NCI-H2196 (cell line): ENCODE data around the gene ERRFI1.
A peak's percentile ranks its signal among the peaks of the same experiment; 100 is the strongest.

ENCODE experiments used
- DNase-seq: peaks from one replicate; lab custom pipeline; 2025; ENCODE audit not compliant: unreplicated experiment; lab: John Stamatoyannopoulos, UW

Gene ERRFI1

DNA sequence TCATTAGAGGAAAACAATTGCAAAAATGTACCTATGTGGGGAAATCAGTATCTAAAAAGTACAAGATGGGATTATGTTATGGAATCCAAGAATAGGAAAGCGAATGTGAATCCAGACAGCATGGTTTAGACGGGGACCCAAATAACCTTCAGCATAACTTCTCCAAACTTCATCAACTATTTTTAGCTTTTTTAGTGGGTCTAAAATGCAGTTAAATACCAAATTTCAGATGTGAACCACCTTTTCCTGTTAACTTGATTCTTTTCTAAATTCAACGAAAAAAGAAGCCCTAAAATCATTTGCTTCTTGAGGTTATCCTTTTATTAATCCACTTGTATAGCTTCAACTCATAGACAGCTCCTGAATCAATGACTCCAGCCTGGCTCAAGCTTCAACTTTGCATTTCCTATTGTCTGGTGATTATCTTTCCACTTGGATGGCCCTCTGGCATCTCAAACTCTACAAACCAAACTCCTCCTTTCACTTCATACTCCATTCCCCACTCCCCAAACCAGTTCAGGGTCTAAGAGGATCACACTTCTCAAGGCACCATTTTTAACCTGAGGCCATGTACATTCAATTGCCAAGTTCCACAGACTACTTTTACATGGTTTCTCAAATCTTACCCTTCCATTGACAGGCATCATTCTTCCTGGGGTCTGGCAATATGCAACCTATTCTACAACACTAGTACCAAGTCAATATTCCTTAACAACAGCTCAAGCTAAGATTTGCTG lies 7.4 kb downstream of the ERRFI1 start:
- DNase-seq, result no peak

DNA sequence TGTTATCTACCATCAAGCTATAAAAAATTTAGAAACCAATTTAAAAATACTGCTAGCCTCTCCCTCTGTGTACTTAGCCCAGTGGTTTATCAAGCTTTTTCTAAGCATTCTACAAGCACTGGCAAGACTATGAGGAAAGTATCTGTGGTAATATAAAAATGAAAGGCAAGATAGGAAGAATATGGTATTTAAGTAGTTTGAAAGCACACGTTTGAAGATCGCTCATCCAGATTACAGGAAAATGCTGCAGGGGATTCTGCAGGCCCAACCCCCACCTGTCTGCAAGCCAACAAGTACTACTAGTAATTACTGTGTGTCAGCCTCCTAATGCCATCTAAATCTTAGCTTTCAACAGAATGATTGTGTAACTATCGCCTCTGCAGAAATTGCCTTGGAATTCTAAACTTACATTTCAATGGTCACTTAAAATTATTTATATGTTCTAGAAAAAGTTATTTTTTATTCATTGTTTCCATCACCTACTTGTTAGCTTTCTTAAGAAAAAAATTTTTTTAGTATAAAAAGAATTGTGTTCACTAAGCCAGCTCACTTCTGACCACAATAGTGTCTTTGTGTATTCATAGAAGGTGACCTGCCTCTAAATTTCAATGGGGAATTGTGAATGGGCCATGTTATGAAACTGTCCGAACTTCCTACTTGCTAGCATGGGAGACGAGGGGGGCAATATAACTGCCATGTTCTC lies 8.5 kb downstream of the ERRFI1 start:
- DNase-seq, result peak; percentile 50

DNA sequence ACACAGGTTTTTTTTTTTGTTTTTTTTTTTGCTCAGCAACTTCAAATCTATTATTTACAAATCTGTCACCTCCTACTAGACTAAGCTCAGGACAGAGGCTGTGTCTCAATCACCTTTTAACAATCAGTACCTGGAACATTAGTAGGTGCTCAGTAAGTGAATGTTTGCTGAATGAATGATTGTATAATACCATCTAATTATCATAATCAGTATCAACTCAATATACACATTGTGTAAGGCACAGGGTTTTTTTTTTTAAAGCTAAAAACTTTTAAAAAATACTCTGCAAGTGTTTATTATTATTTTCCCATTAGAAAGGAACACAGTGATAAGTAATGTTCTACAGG lies 9.2 kb downstream of the ERRFI1 start:
- no peak for DNase-seq

DNA sequence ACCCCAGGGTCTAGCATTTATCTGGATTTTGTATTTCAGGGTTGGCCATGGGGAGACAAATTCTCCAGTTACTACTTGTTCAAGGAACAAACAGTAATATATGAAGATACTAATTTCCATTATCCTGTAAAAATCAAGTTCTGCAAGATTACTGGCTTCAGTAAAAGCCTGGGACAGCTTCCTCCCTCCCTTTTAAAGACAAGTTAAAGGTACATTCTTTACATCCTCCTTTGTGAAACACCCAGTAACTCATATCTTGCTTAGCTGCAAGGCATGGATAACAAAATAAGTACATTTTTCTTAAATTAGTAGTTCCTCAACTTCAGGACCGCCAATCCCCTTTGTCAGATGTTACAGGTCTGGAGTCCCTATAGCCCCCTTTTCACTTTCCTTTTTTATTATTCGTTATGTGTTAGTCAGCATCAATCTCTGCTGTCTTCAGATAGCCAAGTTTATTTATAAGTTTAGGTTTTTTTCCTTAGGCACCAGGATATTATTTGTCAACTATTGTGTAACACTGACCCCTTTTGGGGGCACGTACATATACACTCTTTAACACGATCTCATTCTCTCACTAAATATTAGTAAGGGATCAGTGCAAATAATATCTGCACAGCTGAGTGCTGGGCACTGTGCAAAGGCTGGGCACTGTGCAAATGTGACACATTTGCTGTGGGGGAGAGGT lies 9.8 kb downstream of the ERRFI1 start:
- DNase-seq, result no peak

DNA sequence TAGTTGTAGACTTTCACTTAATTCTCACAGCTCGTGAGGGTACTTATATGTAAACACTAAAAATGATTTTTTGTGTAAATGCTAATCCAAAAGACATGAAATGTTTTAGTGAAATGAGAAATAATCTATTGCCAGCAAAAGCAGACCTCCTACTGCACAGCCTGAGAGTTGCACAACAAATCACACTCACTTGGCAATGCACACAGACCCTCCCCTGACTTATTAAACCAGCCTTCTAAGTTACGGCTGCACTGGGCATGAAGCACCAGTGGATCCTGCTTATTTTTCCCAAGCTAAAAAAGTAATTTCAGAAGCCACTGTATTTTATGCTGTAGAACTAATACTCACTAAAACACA lies 10.3 kb downstream of the ERRFI1 start:
- no peak for DNase-seq

DNA sequence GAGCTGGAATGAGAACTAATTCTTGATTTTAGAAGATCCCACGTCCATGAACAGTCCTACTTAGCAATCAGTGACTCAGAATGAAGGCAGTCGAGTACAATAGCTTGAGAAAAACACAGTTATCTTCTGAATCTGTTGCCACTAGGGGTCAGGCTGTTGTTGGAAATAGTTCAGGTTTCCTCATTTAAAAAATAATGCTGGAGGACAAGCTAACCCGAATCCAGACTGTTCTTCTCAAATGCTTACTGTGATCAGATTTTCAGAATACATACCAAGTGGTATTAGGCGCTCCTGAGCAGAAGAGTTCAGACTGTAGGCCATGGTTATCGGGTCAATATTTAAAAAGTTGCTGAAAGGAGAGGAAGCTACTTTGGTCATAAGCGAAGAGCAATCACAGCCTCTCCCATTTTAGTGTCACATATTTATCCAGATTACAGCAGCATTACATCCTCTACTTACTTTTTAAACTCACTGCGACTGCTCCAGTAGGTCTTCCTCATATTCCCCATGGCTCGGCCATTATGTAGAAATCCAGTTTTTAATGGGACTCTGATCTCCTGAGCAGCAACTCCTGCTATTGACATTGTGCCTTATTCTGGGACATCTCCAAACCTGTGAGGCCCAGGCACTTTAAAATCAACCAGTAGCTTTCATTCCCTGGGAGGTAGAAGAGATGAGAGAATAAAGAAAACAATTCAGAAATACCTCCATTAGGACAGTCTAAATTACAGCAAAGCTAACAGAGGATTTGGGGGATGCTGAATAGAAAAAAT lies 10.9 kb downstream of the ERRFI1 start:
- peak; percentile 70 for DNase-seq

DNA sequence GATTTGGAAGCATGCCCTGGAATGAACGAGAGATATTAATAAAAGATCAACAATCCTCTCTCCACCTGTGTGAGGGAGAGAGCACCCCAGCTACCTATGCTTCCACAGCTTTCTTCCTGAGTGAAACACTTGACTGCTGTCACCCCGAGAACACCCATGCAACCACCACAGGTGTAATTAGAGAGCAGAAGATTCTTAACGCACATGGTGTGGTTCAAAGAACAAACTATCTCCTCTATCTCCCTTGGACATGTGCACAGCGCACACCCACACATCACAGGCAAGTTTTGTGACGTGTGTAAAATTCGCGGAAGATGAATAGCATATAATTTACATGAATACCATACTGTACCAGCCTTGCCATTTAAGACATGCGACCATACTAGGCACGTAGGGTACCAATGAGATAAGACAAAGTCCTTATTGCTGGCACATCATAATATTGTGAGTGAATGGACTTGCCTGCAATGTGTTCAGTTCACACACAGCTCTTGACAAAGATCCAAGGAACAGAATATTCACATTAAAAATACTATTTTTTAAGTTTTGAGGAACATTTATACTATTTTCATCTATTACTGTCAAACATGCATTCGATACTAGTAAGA lies 11.6 kb downstream of the ERRFI1 start:
- no peak for DNase-seq

DNA sequence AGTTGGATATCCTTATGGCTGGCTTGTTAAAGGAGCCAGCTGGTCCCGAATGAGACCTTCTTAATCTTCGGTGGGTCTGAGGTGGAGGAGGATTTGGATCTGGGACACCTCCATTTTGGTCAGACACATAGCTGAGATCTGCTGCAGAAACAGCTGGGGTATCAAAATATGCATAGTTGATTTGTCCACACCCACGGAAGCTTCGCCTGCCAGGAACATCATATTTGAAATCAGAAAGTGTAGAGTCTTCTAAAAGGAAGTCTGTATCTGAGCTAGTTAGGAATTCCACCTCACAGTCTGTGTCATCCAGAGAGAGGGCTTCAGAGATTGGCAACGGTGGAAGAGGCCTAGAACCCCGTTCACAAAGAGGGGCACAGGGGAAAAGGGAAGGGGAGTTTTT lies 12.3 kb downstream of the ERRFI1 start:
- no peak for DNase-seq

DNA sequence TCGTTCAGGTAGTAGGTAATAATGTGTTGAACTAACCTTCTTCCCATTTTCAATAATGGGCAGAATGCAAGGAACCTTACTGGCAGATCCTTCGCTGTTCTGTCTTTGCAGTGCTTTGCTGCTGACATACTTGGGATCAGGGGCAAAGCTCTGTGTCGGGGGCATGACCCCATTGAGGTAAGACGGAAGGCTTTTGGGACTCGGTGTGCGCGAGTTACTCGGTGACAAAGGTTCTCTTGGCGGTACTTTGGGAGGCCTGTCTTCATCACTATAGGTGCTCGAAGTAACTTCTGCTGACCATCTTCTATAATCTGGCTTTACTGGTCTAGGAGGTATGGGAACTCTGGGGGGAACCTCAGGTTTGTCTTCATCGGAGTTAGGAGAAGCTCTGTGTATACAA lies 12.7 kb downstream of the ERRFI1 start:
- no peak for DNase-seq

DNA sequence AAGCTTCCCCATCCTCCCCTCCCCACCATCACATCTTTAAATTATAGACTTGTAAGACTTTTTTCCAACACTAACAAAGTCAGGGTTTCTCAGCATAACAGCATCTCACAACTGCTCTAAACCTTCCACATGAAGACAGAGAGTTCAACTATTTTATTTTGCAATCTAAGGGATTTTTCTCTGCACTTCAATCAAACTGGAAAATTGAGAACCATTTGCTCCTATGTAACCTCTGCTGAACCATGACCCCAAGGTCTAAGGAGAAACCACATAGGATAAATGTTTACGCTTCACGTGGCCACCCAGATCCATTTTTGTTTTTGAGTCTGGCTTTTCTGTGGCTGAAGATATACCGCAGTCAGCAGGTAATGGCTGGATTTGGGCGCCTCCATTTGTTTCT lies 13.2 kb downstream of the ERRFI1 start:
- no peak for DNase-seq

DNA sequence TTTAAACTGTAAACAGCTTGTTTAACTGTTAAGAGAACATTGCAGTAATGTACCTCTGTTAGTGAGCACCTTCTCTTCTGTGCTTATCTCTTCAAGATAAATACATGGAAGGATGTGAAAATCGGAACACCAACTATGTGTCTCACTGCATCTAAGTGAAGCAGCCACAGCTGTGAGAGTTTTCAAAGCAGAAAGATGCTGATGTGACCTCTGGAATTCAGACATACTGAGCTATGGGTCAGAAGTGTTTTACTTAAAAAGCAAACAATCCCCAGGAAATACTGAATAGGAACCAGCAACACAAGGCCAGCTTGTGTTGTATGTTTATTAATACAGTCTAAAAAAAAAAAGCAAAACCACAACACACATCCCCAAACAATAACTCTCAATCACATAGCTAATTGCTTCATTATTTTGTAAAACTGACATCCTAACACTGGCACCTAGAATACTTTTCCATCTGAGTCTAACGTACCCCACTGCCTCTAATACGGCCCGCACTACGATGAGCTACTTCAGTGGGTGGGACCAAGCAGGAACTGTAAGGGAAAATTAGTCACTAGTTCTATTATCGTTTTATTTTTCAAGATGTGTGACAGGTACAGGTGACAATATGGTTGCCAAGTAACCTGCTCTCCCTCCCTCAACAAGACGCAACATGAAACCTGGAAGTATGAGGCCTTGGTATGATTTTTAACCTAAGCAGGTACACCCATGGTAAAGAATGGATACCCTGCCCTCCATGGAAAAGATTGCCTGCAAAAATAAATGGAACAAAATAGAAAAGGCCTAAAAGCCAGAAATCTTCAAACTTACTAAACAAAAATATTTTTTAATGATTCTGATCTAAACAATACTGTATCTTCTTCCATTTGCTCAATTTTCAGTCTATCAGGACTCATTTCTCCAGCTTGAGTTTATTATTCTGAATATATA lies 13.9 kb downstream of the ERRFI1 start:
- DNase-seq, result no peak

DNA sequence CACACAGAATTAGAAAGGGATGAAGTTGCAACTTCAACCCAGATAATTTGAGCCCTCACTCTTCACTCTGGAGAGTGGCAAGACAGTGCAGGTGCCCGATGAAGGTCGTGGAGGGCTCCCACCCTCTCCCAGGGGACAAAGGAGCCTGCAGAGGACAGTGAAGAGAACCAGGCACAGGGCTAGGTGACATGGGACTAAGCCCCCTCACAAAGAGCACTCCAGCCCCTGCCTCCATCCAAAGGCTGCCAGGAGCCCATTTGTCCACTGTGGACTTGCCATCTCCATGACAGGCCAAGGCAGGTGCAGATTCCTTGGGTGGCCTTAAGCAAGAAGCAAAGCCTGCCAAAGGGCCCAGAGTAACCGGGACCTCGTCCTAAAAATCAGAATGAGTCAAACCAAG lies 15.1 kb downstream of the ERRFI1 start:
- DNase-seq, result no peak

DNA sequence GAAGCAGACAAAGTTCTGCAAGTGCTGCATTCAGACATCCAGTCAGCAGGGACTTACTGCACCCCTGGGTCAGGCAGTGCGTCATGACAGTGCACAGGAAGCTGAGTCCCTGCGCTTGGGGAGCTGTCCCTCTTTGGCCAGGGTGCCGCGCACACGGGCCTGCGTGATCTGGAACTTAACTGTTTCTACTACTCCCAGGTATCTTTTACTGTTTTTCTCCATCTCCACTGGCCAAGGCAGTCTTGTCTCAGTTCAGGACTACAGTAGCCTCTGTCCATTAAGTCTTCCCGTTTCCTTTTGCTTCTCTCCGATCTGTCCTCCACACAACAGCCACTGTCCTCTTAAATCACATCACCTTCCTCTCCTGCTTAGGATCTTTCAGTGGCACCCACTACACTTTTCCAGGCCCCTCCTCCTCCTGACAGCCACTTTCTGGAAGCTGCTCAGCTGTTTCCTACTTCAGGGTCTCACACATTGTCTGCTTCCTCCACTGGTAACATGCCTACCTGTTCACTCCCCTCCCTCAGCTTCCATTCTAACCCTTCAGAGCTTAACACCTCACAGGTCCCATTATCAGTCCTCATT lies 15.9 kb downstream of the ERRFI1 start:
- no peak for DNase-seq

DNA sequence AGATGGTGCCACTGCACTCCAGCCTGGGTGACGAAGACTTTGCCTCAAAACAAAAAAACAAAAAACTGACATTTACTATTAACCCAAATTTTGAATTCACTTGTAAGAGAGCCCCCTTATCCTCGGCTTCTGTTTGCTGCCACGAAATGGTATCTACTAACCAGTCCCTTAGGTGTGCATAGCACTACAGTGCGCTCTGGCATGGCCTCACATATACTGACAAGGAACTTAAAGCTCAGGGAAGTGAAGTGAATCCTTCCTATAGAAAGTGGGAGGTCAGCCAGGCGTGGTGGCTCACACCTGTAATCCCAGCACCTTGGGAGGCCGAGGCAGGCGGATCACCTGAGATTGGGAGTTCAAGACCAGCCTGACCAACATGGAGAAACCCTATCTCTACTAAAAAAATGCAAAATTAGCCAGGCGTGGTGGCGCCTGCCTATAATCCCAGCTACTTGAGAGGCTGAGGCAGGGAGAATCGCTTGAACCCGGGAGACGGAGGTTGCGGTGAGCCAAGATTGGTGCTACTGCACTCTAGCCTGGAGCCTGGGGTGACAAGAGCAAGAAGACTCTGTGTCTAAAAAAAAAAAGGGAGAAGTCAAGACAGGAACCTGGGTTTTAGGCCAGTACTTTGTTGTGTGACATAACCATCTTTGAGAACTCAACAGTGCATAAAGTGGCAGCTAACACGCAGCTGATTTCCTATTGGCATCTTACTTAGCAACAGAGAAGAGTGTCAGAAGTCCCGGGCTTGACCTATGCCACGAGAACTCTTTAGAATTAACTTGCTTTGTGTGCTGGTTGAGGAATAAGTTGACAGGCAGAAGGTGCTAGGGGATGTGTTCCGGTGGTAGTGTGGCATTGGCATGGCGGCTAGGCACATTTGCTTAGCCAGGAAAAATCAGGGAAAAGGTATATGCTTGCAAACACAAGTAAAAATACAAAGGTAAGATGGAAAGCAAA lies 16.8 kb downstream of the ERRFI1 start:
- DNase-seq, result no peak

DNA sequence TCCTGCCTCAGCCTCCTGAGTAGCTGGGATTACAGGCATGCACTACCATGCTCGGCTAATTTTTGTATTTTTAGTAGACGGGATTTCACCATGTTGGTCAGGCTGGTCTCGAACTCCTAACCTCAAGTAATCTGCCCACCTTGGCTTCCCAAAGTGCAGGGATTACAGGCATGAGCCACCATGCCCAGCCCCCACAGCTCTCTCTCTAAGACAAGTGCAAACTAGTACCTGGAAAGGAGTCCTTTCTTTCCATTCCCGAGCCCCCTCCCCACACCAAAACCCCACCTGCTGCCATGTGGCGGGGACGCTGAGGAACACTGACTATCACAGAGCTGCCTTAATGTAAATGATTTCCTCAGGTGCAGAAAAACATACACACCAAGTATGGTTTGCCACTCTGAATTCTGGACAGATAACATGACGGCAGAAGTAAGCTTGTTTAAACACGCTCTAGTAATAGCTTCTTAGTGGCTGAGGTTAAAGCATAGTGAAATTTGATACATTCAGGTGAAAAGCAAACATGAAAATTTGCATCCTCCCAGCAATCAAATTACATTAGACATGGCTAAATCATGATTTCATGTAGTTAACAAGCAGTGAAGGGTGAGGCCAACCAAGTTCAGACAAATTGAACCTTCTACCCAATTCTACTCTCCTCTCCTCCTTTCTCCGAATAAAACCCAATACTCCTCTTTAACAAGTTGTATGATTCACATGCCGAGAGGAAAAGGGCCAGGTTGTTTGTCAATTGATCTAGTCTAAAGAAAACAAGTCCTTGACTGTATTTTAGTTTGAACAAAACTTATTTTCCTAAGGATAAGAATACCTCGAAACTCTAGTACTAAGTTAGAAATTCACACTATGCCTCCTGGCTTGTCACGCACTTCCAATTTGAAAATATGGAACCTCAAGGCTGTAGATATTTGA lies 19.8 kb downstream of the ERRFI1 start:
- DNase-seq, result peak; percentile 65

DNA sequence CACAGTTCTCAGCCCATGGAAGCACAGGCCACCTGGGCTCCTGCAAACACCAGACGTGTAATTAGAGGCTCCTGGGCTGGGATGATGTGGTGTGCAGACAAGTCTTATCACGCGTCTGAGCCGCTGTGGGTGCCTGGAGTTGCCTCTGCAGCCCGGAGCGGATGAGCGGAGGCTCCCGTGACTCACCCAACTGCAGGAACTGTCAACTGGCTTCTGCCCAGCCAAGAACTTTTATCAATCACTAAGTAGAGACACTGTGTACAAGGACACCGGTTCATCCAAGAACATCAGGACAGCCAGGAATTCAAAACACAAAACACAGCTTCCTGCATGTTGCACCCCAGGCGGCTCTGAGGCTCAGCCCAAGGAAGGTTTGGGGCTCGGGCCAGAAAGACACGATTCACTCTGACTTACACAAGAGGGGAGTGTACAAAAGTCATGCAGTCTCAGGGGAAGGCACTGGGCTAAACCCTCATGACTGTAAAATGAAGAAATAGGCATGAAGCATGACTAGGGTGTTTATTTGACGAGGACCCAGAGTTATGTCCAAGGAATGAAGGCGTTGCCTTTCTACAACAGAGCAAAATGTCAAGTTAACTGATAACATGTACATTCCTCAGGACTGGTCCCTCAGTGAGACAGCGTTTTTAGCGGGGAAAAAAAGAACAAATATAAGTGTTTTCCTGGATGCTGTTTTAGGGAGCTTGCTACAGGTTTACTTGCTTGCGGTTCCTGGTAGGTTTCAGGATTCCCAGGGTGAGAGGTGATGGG lies 21.1 kb downstream of the ERRFI1 start:
- DNase-seq, result peak; percentile 60
